Keratinocyte (primary cell): ENCODE measurements around the gene OAT. TPM values are rescaled to one million over a fixed set of nuclear protein-coding genes. Genes with fewer than 3 reads are reported as not detected.
A peak's percentile ranks its signal among the peaks of the same experiment; 100 is the strongest.

Experiments used
- DNase-seq: peaks from one replicate; pipeline ENCODE4 v3.0.0-alpha.2; 2011; ENCODE audit warnings: low read depth, missing footprints, low spot score
- FAIRE-seq: peaks from 2 replicates; lab custom pipeline; 2011; peaks lifted over from hg19 to GRCh38; lab: Jason Lieb, UNC
- H2AFZ ChIP-seq: 2 replicates; pipeline ENCODE4 v1.6.0; 2012; ENCODE audit warnings: low read length, control low read depth, inconsistent platforms; ENCODE audit not compliant: control insufficient read depth
- H3K27ac ChIP-seq: 2 replicates; pipeline ENCODE4 v1.5.1; 2011; ENCODE audit warnings: low read length; ENCODE audit not compliant: control insufficient read depth, insufficient read depth
- H3K27me3 ChIP-seq: 3 replicates; pipeline ENCODE4 v1.6.0; 2011; ENCODE audit warnings: low read length; ENCODE audit not compliant: control insufficient read depth, insufficient read depth; ENCODE audit errors: extremely low read depth
- H3K36me3 ChIP-seq, 2 experiments: 2 replicates in 1 of 2; 3 replicates in 1 of 2; pipeline ENCODE4 v1.5.1; 2011; ENCODE audit warnings: low read length in 2 of 2, mild to moderate bottlenecking in 1 of 2; ENCODE audit not compliant: control insufficient read depth in 2 of 2, insufficient read depth in 2 of 2; ENCODE audit errors: extremely low read depth in 1 of 2
- H3K4me1 ChIP-seq: 3 replicates; pipeline ENCODE4 v1.5.1; 2011; ENCODE audit warnings: low read length; ENCODE audit not compliant: control insufficient read depth, insufficient read depth; ENCODE audit errors: extremely low read depth
- H3K4me2 ChIP-seq: 3 replicates; pipeline ENCODE4 v1.6.0; 2011; ENCODE audit warnings: low read depth, low read length; ENCODE audit not compliant: control insufficient read depth, insufficient read depth; ENCODE audit errors: extremely low read depth
- H3K4me3 ChIP-seq, 3 experiments: fragments of 200-600 bp in 1 of 3; sonication (generic) in 1 of 3; 2 replicates in 2 of 3; 3 replicates in 1 of 3; pipeline ENCODE4 v1.5.1; 2011 to 2016; ENCODE audit warnings: low read length in 3 of 3, mild to moderate bottlenecking in 3 of 3, control low read depth in 2 of 3, inconsistent platforms in 1 of 3, low read depth in 1 of 3, mixed read lengths in 1 of 3, mixed run types in 1 of 3, moderate library complexity in 1 of 3; ENCODE audit not compliant: control insufficient read depth in 2 of 3, insufficient read depth in 2 of 3; ENCODE audit errors: extremely low read depth in 1 of 3
- H3K79me2 ChIP-seq: 2 replicates; pipeline ENCODE4 v1.6.0; 2012; ENCODE audit warnings: low read length; ENCODE audit not compliant: control insufficient read depth, insufficient read depth
- H3K9ac ChIP-seq: 3 replicates; pipeline ENCODE4 v1.6.0; 2011; ENCODE audit warnings: low read length; ENCODE audit not compliant: control insufficient read depth, insufficient read depth; ENCODE audit errors: extremely low read depth
- H3K9me1 ChIP-seq: 3 replicates; pipeline ENCODE4 v1.6.0; 2011; ENCODE audit warnings: low read length; ENCODE audit not compliant: control insufficient read depth, insufficient read depth; ENCODE audit errors: extremely low read depth
- H3K9me3 ChIP-seq: 2 replicates; pipeline ENCODE4 v1.5.1; 2012; ENCODE audit warnings: low read depth, low read length; ENCODE audit not compliant: control insufficient read depth
- H4K20me1 ChIP-seq: 3 replicates; pipeline ENCODE4 v1.6.0; 2011; ENCODE audit warnings: low read length; ENCODE audit not compliant: control insufficient read depth, insufficient read depth; ENCODE audit errors: extremely low read depth
- EZH2 ChIP-seq: IDR thresholded peaks from one replicate; pipeline ENCODE4 v1.6.1; 2012; ENCODE audit warnings: inconsistent platforms, mild to moderate bottlenecking, low read length, moderate library complexity
- dilution Hi-C: fragments of 300-500 bp; cut with MboI; formaldehyde crosslinking; loops from one replicate; pipeline ENCODE4 v1.7.0; 2020; ENCODE audit warnings: low sequenced_read_pairs; ENCODE audit not compliant: extremely low pct_ligation_motif_present
- polyA plus RNA-seq, 5 experiments: library from polyadenylated mRNA; depleted of rRNA in 3 of 5; stranded (reverse) in 3 of 5; stranded (forward) in 1 of 5; unstranded in 1 of 5; fragments of >200 nt; gene quantifications; 1 replicate in 1 of 5; 2 replicates in 3 of 5; 3 replicates in 1 of 5; pipeline versions ENCODE4 v1.2.1 to v1.2.3, GENCODE V29; 2011 to 2012; ENCODE audit warnings: missing spikeins in 2 of 5, low read depth in 1 of 5, low replicate concordance in 1 of 5
- TF ChIP-seq, protein P1 (sequence below), 3 experiments: IDR thresholded peaks in 1 of 3; conservative IDR thresholded peaks in 1 of 3; optimal IDR thresholded peaks in 1 of 3; 2 replicates in 2 of 3; 3 replicates in 1 of 3; pipeline versions ENCODE3 to v1.5.1; 2011; ENCODE audit warnings: low read length in 3 of 3, mild to moderate bottlenecking in 3 of 3, moderate library complexity in 2 of 3, control low read depth in 1 of 3, inconsistent platforms in 1 of 3; ENCODE audit not compliant: insufficient read depth in 2 of 3; ENCODE audit errors: extremely low read depth in 1 of 3

The OAT gene
- polyA plus RNA-seq, 1 donor (not counting 4 experiments of a cell fraction or from before 2014, with no cell fraction given), result 528 TPM

DNA sequence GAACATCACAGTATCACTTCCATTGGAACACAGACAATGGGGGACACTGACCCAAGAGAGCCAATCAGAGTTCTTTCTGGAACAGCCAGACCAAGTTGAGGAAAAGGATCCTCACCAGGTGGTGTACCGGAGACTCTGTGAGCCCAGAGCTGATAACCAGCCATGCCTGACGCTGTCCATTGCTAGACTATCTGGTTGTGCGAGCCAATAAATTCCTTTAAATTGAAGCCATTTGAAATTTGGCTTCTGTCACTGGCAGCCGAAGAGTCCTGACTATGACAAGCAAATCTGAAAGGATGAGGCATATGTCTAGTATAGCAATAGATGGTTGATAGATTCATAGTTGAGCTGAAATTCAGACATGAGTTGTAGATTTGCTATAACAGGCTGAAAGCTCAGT, 39.8 kb upstream of the OAT start:
- H4K20me1 ChIP-seq, result no peaks in the 10 kb centered on the region
- peak; percentile 59 for FAIRE-seq
- no peak for TF ChIP-seq EZH2
- TF ChIP-seq, protein P1, sequence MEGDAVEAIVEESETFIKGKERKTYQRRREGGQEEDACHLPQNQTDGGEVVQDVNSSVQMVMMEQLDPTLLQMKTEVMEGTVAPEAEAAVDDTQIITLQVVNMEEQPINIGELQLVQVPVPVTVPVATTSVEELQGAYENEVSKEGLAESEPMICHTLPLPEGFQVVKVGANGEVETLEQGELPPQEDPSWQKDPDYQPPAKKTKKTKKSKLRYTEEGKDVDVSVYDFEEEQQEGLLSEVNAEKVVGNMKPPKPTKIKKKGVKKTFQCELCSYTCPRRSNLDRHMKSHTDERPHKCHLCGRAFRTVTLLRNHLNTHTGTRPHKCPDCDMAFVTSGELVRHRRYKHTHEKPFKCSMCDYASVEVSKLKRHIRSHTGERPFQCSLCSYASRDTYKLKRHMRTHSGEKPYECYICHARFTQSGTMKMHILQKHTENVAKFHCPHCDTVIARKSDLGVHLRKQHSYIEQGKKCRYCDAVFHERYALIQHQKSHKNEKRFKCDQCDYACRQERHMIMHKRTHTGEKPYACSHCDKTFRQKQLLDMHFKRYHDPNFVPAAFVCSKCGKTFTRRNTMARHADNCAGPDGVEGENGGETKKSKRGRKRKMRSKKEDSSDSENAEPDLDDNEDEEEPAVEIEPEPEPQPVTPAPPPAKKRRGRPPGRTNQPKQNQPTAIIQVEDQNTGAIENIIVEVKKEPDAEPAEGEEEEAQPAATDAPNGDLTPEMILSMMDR (optimal IDR thresholded peaks at IDR 0.05 in 1 of 3, IDR thresholded peaks at IDR 0.05 in 1 of 3, conservative IDR thresholded peaks at IDR 0.05 in 1 of 3; ENCODE audit: extremely low read depth in 1 of 3, insufficient read depth in 2 of 3, low read length in 3 of 3), result no peak
- no peak overlapping the region for H3K4me3 ChIP-seq
- H2AFZ ChIP-seq, result no peak overlapping the region
- peaks cover 5% of the 10 kb centered on the region for H3K79me2 ChIP-seq
- no peak for DNase-seq
- H3K27ac ChIP-seq, result no peak overlapping the region
- no peaks in the 10 kb centered on the region for H3K27me3 ChIP-seq
- H3K4me2 ChIP-seq, result no peak overlapping the region
- H3K9me3 ChIP-seq, result no peaks in the 10 kb centered on the region
- H3K9me1 ChIP-seq, result no peaks in the 10 kb centered on the region
- peaks cover 8% of the 10 kb centered on the region for H3K4me1 ChIP-seq
- no peak overlapping the region for H3K9ac ChIP-seq
- dilution Hi-C loops, result no loop called here
- no peaks in the 10 kb centered on the region for H3K36me3 ChIP-seq

DNA sequence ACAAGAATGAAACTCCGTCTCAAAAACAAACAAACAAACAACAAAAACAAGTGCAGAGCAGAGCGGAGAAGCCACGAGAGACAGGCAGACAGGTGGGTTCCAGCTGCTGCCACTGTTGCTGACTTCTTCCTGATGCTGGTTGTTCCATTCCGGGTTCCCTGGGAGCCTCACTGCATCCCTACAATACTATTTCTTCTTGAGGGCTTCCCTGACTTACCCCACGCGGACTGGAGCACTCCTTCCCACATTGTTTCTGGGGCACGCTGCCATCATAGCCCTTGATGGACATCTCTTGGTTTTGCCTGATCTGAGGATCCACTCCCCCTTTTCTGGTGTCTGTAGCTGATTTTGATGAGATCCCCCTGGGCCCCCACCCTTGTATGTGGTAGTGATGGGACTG, 36.7 kb upstream of the OAT start:
- Histone ChIP-seq H3K36me3 (no peaks in the 10 kb centered on the region), H4K20me1 (no peaks in the 10 kb centered on the region), H3K79me2 (no peaks in the 10 kb centered on the region), H3K4me3 (no peak overlapping the region), H3K4me1 (peaks cover 6% of the 10 kb centered on the region), H3K27me3 (no peaks in the 10 kb centered on the region), H3K9me3 (no peaks in the 10 kb centered on the region), H2AFZ (no peak overlapping the region), H3K4me2 (no peak overlapping the region), H3K9me1 (no peaks in the 10 kb centered on the region), H3K27ac (no peak overlapping the region), H3K9ac (no peak overlapping the region)
- FAIRE-seq (no peak), DNase-seq (no peak)
- dilution Hi-C loops, result no loop called here
- TF ChIP-seq EZH2, result no peak
- TF ChIP-seq, protein P1 (optimal IDR thresholded peaks at IDR 0.05 in 1 of 3, IDR thresholded peaks at IDR 0.05 in 1 of 3, conservative IDR thresholded peaks at IDR 0.05 in 1 of 3; ENCODE audit: extremely low read depth in 1 of 3, insufficient read depth in 2 of 3, low read length in 3 of 3), result no peak
